ENCODE results near the gene LST1.

Gene LST1

GRCh38 chr6:31609519-31610406 is 23.7 kb downstream of the LST1 start:
- peaks cover 3% of the 10 kb centered on the region; the same call in 1 of the 2 replicates for H3F3A ChIP-seq (ENCODE audit: insufficient read depth, low read length)
- no peak overlapping the region for H3K9ac ChIP-seq (ENCODE audit: low read length)
- H3K36me3 ChIP-seq (replicated peaks; ENCODE audit: insufficient read depth, low read length): no peaks in the 10 kb centered on the region
- H3K9me2 ChIP-seq (replicated peaks; ENCODE audit: insufficient read depth, low read length): no peaks in the 10 kb centered on the region
- no peak overlapping the region for H3K4me2 ChIP-seq (ENCODE audit: low read depth, low read length)
- no peaks in the 10 kb centered on the region for H3K27me3 ChIP-seq (replicated peaks; ENCODE audit: insufficient read depth, low read length)
- no peak overlapping the region for H3K4me3 ChIP-seq (ENCODE audit: low read length)
- no peak for DNase-seq
- H4K20me1 ChIP-seq (ENCODE audit: insufficient read depth, low read length): no peaks in the 10 kb centered on the region
- TF ChIP-seq EZH2 (optimal IDR thresholded peaks at IDR 0.05; ENCODE audit: low read depth, low read length): no peak
- H2AFZ ChIP-seq (ENCODE audit: low read length): no peak overlapping the region
- no peaks in the 10 kb centered on the region for H3K79me2 ChIP-seq (ENCODE audit: low read length)
- H3K27ac ChIP-seq (ENCODE audit: low read length): no peak overlapping the region
- H3K9me3 ChIP-seq (replicated peaks; ENCODE audit: insufficient read depth, low read length): no peaks in the 10 kb centered on the region
- peaks cover 7% of the 10 kb centered on the region for H3K4me1 ChIP-seq (ENCODE audit: low read length)

GRCh38 chr6:31610968-31611367 is 24.9 kb downstream of the LST1 start:
- H4K20me1 ChIP-seq (ENCODE audit: insufficient read depth, low read length): no peaks in the 10 kb centered on the region
- no peaks in the 10 kb centered on the region for H3K36me3 ChIP-seq (replicated peaks; ENCODE audit: insufficient read depth, low read length)
- peaks cover 6% of the 10 kb centered on the region; the same call in 1 of the 2 replicates for H3F3A ChIP-seq (ENCODE audit: insufficient read depth, low read length)
- no peaks in the 10 kb centered on the region for H3K9me2 ChIP-seq (replicated peaks; ENCODE audit: insufficient read depth, low read length)
- no peak overlapping the region for H3K4me2 ChIP-seq (ENCODE audit: low read depth, low read length)
- peaks cover 10% of the 10 kb centered on the region for H3K4me1 ChIP-seq (ENCODE audit: low read length)
- no peak for TF ChIP-seq EZH2phosphoT487 (IDR thresholded peaks at IDR 0.05; ENCODE audit: low read length)
- TF ChIP-seq CTCF (IDR thresholded peaks at IDR 0.05; ENCODE audit: low read length): no peak
- no peak for TF ChIP-seq EZH2 (optimal IDR thresholded peaks at IDR 0.05; ENCODE audit: low read depth, low read length)
- no peak overlapping the region for H3K9ac ChIP-seq (ENCODE audit: low read length)
- H3K4me3 ChIP-seq (ENCODE audit: low read length): no peak overlapping the region
- no peak for DNase-seq
- H3K9me3 ChIP-seq (replicated peaks; ENCODE audit: insufficient read depth, low read length): no peaks in the 10 kb centered on the region
- H3K79me2 ChIP-seq (ENCODE audit: low read length): no peaks in the 10 kb centered on the region
- H3K27ac ChIP-seq (ENCODE audit: low read length): no peak overlapping the region
- H3K27me3 ChIP-seq (replicated peaks; ENCODE audit: insufficient read depth, low read length): no peaks in the 10 kb centered on the region
- no peak overlapping the region for H2AFZ ChIP-seq (ENCODE audit: low read length)

GRCh38 chr6:31614075-31614619 is 28.1 kb downstream of the LST1 start:
- TF ChIP-seq EZH2 (optimal IDR thresholded peaks at IDR 0.05; ENCODE audit: low read depth, low read length): no peak
- no peak for TF ChIP-seq CTCF (IDR thresholded peaks at IDR 0.05; ENCODE audit: low read length)
- no peak for TF ChIP-seq EZH2phosphoT487 (IDR thresholded peaks at IDR 0.05; ENCODE audit: low read length)
- Histone ChIP-seq H3K9me3 (replicated peaks; ENCODE audit: insufficient read depth, low read length) (no peaks in the 10 kb centered on the region), H3K9me2 (replicated peaks; ENCODE audit: insufficient read depth, low read length) (no peaks in the 10 kb centered on the region), H3K27ac (ENCODE audit: low read length) (peak overlapping the region; percentile 35; the same call in 1 of the 2 replicates), H3K36me3 (replicated peaks; ENCODE audit: insufficient read depth, low read length) (no peaks in the 10 kb centered on the region), H3K4me1 (ENCODE audit: low read length) (peaks cover 10% of the 10 kb centered on the region), H4K20me1 (ENCODE audit: insufficient read depth, low read length) (no peaks in the 10 kb centered on the region), H3K4me3 (ENCODE audit: low read length) (no peak overlapping the region; the same call in 1 of the 2 replicates), H3K79me2 (ENCODE audit: low read length) (no peaks in the 10 kb centered on the region), H3K4me2 (ENCODE audit: low read depth, low read length) (peak overlapping the region; percentile 39; the same call in 1 of the 2 replicates), H3K27me3 (replicated peaks; ENCODE audit: insufficient read depth, low read length) (no peaks in the 10 kb centered on the region), H3K9ac (ENCODE audit: low read length) (peak overlapping the region; percentile 7; the same call in 1 of the 2 replicates), H2AFZ (ENCODE audit: low read length) (peak overlapping the region; percentile 50; the same call in 1 of the 2 replicates), H3F3A (ENCODE audit: insufficient read depth, low read length) (peaks cover 6% of the 10 kb centered on the region; the same call in 1 of the 2 replicates)
- peak; percentile 44 for DNase-seq
